Measurements from ENCODE around the gene SPATA32.

Gene SPATA32

GRCh38 chr17:45277216-45277849 is 15.4 kb upstream of the SPATA32 start:
- ATAC-seq = peak; percentile 62
- TF ChIP-seq, protein P1, sequence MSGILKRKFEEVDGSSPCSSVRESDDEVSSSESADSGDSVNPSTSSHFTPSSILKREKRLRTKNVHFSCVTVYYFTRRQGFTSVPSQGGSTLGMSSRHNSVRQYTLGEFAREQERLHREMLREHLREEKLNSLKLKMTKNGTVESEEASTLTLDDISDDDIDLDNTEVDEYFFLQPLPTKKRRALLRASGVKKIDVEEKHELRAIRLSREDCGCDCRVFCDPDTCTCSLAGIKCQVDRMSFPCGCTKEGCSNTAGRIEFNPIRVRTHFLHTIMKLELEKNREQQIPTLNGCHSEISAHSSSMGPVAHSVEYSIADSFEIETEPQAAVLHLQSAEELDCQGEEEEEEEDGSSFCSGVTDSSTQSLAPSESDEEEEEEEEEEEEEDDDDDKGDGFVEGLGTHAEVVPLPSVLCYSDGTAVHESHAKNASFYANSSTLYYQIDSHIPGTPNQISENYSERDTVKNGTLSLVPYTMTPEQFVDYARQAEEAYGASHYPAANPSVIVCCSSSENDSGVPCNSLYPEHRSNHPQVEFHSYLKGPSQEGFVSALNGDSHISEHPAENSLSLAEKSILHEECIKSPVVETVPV (CRISPR knock-in tag; IDR thresholded peaks at IDR 0.05) = no peak
- TF ChIP-seq ARNTL (CRISPR knock-in tag; IDR thresholded peaks at IDR 0.05; ENCODE audit: borderline replicate concordance, low read depth) = no peak

- no peak for TF ChIP-seq PPARA (CRISPR knock-in tag; IDR thresholded peaks at IDR 0.05; ENCODE audit: borderline replicate concordance)
- no peak for TF ChIP-seq ZNF70 (CRISPR knock-in tag; IDR thresholded peaks at IDR 0.05)
- ATAC-seq = no peak
Observed at GRCh38 chr17:45276031-45276430, 14.1 kb upstream of the SPATA32 start.

- TF ChIP-seq, protein P1 (CRISPR knock-in tag; IDR thresholded peaks at IDR 0.05) = no peak
- TF ChIP-seq ZNF565 (CRISPR knock-in tag; conservative IDR thresholded peaks at IDR 0.05; ENCODE audit: low read depth) = no peak
- no peak for TF ChIP-seq BACH2 (CRISPR knock-in tag; IDR thresholded peaks at IDR 0.05; ENCODE audit: borderline replicate concordance)
- TF ChIP-seq OSR1 (CRISPR knock-in tag; IDR thresholded peaks at IDR 0.05) = no peak
- no peak for TF ChIP-seq POU6F1 (CRISPR knock-in tag; IDR thresholded peaks at IDR 0.05; ENCODE audit: borderline replicate concordance, low read depth)
- no peak for TF ChIP-seq RARB (CRISPR knock-in tag; IDR thresholded peaks at IDR 0.05)
- TF ChIP-seq PATZ1 (CRISPR knock-in tag; IDR thresholded peaks at IDR 0.05; ENCODE audit: borderline replicate concordance) = no peak
- TF ChIP-seq ESRRG (CRISPR knock-in tag; IDR thresholded peaks at IDR 0.05) = no peak
- TF ChIP-seq ZFP30 (CRISPR knock-in tag; IDR thresholded peaks at IDR 0.05) = no peak
- no peak for TF ChIP-seq PPARA (CRISPR knock-in tag; IDR thresholded peaks at IDR 0.05; ENCODE audit: borderline replicate concordance)
- no peak for TF ChIP-seq TCF4 (CRISPR knock-in tag; IDR thresholded peaks at IDR 0.05; ENCODE audit: borderline replicate concordance)
- TF ChIP-seq ZC3H10 (CRISPR knock-in tag; IDR thresholded peaks at IDR 0.05) = no peak
- TF ChIP-seq, protein P2, sequence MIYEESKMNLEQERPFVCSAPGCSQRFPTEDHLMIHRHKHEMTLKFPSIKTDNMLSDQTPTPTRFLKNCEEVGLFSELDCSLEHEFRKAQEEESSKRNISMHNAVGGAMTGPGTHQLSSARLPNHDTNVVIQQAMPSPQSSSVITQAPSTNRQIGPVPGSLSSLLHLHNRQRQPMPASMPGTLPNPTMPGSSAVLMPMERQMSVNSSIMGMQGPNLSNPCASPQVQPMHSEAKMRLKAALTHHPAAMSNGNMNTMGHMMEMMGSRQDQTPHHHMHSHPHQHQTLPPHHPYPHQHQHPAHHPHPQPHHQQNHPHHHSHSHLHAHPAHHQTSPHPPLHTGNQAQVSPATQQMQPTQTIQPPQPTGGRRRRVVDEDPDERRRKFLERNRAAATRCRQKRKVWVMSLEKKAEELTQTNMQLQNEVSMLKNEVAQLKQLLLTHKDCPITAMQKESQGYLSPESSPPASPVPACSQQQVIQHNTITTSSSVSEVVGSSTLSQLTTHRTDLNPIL (CRISPR knock-in tag; IDR thresholded peaks at IDR 0.05; ENCODE audit: low read depth) = no peak
- TF ChIP-seq ISL1 (CRISPR knock-in tag; IDR thresholded peaks at IDR 0.05) = no peak
- TF ChIP-seq CSDC2 (CRISPR knock-in tag; IDR thresholded peaks at IDR 0.05) = no peak
- ATAC-seq = no peak
Observed at GRCh38 chr17:45274033-45274432, 12.1 kb upstream of the SPATA32 start.

DNA sequence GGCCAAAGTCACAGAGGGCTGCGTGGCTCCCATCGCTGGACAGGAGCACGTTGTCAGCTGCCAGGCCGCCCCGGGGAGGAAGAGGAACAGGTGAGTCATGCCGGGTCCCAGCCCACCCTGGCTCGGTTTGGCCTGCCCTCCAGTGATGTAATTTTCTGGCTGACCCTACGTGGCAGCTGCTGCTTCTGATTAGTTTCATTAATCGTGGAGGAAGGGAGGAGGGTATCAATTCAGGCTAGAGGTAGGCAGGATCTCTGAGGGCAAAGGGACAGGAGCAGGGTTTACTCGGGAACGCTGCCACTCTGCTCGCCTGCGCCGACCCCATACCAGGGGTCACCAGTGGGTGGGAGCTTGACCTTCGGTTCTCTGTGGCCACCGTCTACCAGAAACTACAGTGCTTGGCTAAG is 11.7 kb upstream of the SPATA32 start:
- TF ChIP-seq TCF4 (CRISPR knock-in tag; IDR thresholded peaks at IDR 0.05; ENCODE audit: borderline replicate concordance) (no peak), PPARA (CRISPR knock-in tag; IDR thresholded peaks at IDR 0.05; ENCODE audit: borderline replicate concordance) (no peak), BACH2 (CRISPR knock-in tag; IDR thresholded peaks at IDR 0.05; ENCODE audit: borderline replicate concordance) (no peak), ZC3H10 (CRISPR knock-in tag; IDR thresholded peaks at IDR 0.05) (no peak), ZNF8 (CRISPR knock-in tag; IDR thresholded peaks at IDR 0.05) (no peak), ESRRG (CRISPR knock-in tag; IDR thresholded peaks at IDR 0.05) (no peak), PATZ1 (CRISPR knock-in tag; IDR thresholded peaks at IDR 0.05; ENCODE audit: borderline replicate concordance) (no peak), GLIS3 (CRISPR knock-in tag; IDR thresholded peaks at IDR 0.05) (no peak)
- ATAC-seq = no peak

All from SK-N-SH treated with all-trans-retinoic acid at 6 μM for 48 hours (cell line).